Neutrophil (primary cell): Measurements from ENCODE around the gene KLHL7.
A peak's percentile ranks its signal among the peaks of the same experiment; 100 is the strongest.

Experiments used
- H3K27ac ChIP-seq: fragments of 200-600 bp; sonication (generic); 2 replicates; pipeline ENCODE4 v1.5.1; 2016; ENCODE audit warnings: mild to moderate bottlenecking, moderate library complexity
- H3K27me3 ChIP-seq: fragments of 200-600 bp; sonication (generic); 2 replicates; pipeline ENCODE4 v1.6.0; 2016; ENCODE audit warnings: mild to moderate bottlenecking
- H3K36me3 ChIP-seq: fragments of 200-600 bp; sonication (generic); 2 replicates; pipeline ENCODE4 v1.5.1; 2017
- H3K4me1 ChIP-seq, 2 experiments: fragments of 200-600 bp in 1 of 2; sonication (generic) in 1 of 2; 1 replicate in 1 of 2; 2 replicates in 1 of 2; pipeline versions ENCODE4 v1.5.1 to v1.6.1; 2013 to 2016; ENCODE audit warnings: low read depth in 1 of 2, low read length in 1 of 2, mild to moderate bottlenecking in 1 of 2, moderate library complexity in 1 of 2; ENCODE audit not compliant: control insufficient read depth in 1 of 2, insufficient read depth in 1 of 2
- H3K4me3 ChIP-seq, 2 experiments: fragments of 200-600 bp in 1 of 2; sonication (generic) in 1 of 2; 1 replicate in 1 of 2; 2 replicates in 1 of 2; pipeline ENCODE4 v1.5.1; 2013 to 2016; ENCODE audit warnings: low read depth in 1 of 2, low read length in 1 of 2, mild to moderate bottlenecking in 1 of 2, moderate library complexity in 1 of 2
- H3K9me3 ChIP-seq: fragments of 200-600 bp; sonication (generic); 2 replicates; pipeline ENCODE4 v1.5.1; 2016
- CTCF ChIP-seq: fragments of 200-600 bp; sonication (generic); IDR thresholded peaks from 2 replicates; pipeline ENCODE4 v1.5.1; 2016; ENCODE audit warnings: antibody characterized with exemption

KLHL7 gene

GRCh38 chr7:23210506-23210905 is 104.9 kb downstream of the KLHL7 start:
- H3K4me3 ChIP-seq: no peak overlapping the region
- TF ChIP-seq CTCF: no peak

GRCh38 chr7:23211589-23211988 is 106.0 kb downstream of the KLHL7 start:
- no peak overlapping the region for H3K27ac ChIP-seq
- no peaks in the 10 kb centered on the region for H3K9me3 ChIP-seq
- no peaks in the 10 kb centered on the region for H3K36me3 ChIP-seq
- H3K4me1 ChIP-seq: peaks cover 51 to 53% of the 10 kb centered on the region in 2 experiments
- no peak for TF ChIP-seq CTCF
- no peaks in the 10 kb centered on the region for H3K27me3 ChIP-seq
- no peak overlapping the region for H3K4me3 ChIP-seq

More at GRCh38 chr7:23210506-23210905, 104.9 kb downstream of the KLHL7 start:
- Histone ChIP-seq H3K27ac (peak overlapping the region; percentile 76), H3K9me3 (no peaks in the 10 kb centered on the region), H3K27me3 (peaks cover 6% of the 10 kb centered on the region), H3K36me3 (no peaks in the 10 kb centered on the region), H3K4me1 (peaks cover 51 to 57% of the 10 kb centered on the region in 2 experiments)

GRCh38 chr7:23212395-23212794 is 106.8 kb downstream of the KLHL7 start:
- Histone ChIP-seq H3K4me3 (no peak overlapping the region), H3K27me3 (no peaks in the 10 kb centered on the region), H3K36me3 (no peaks in the 10 kb centered on the region), H3K27ac (no peak overlapping the region), H3K4me1 (peaks cover 43 to 45% of the 10 kb centered on the region in 2 experiments), H3K9me3 (no peaks in the 10 kb centered on the region)
- TF ChIP-seq CTCF: no peak

- no peaks in the 10 kb centered on the region for H3K9me3 ChIP-seq
- peaks cover 38 to 40% of the 10 kb centered on the region in 2 experiments for H3K4me1 ChIP-seq
Measured at GRCh38 chr7:23212841-23213240, 107.3 kb downstream of the KLHL7 start.

GRCh38 chr7:23213755-23214154 is 108.2 kb downstream of the KLHL7 start:
- no peaks in the 10 kb centered on the region for H3K27me3 ChIP-seq
- H3K4me3 ChIP-seq: no peak overlapping the region
- no peaks in the 10 kb centered on the region for H3K9me3 ChIP-seq
- H3K36me3 ChIP-seq: no peaks in the 10 kb centered on the region
- H3K27ac ChIP-seq: no peak overlapping the region
- peaks cover 29 to 31% of the 10 kb centered on the region in 2 experiments for H3K4me1 ChIP-seq
- TF ChIP-seq CTCF: no peak

More at GRCh38 chr7:23212841-23213240, 107.3 kb downstream of the KLHL7 start:
- H3K4me3 ChIP-seq: no peak overlapping the region
- H3K27me3 ChIP-seq: no peaks in the 10 kb centered on the region
- no peak for TF ChIP-seq CTCF
- no peak overlapping the region for H3K27ac ChIP-seq
- H3K36me3 ChIP-seq: no peaks in the 10 kb centered on the region

- no peak overlapping the region for H3K27ac ChIP-seq
Measured at GRCh38 chr7:23214423-23214822, 108.8 kb downstream of the KLHL7 start.

More at GRCh38 chr7:23214423-23214822, 108.8 kb downstream of the KLHL7 start:
- no peak for TF ChIP-seq CTCF
- H3K27me3 ChIP-seq: no peaks in the 10 kb centered on the region
- no peaks in the 10 kb centered on the region for H3K9me3 ChIP-seq
- H3K4me3 ChIP-seq: no peak overlapping the region
- H3K36me3 ChIP-seq: no peaks in the 10 kb centered on the region
- peaks cover 22 to 24% of the 10 kb centered on the region in 2 experiments for H3K4me1 ChIP-seq
